Mucosa of rectum (tissue), 2 donors: Measurements from ENCODE around the gene CXXC5.
"Not testable (repeated sequence)": the region's sequence is repeated elsewhere in the genome, so short reads cannot be mapped to it uniquely, and the experiment has no call there.

Experiments used
- H3K27ac ChIP-seq, 2 donors: one replicate each; pipeline ENCODE4 v1.7.0; 2013; ENCODE audit warnings: inconsistent platforms in 2 of 2, low read depth in 2 of 2, low read length in 2 of 2
- H3K27me3 ChIP-seq, 2 donors: one replicate each; pipeline ENCODE4 v1.7.0; 2013; ENCODE audit warnings: low read length in 2 of 2; ENCODE audit not compliant: control insufficient read depth in 2 of 2, insufficient read depth in 2 of 2
- H3K36me3 ChIP-seq, 2 donors: one replicate each; pipeline ENCODE4 v1.7.0; 2013; ENCODE audit warnings: low read length in 2 of 2; ENCODE audit not compliant: control insufficient read depth in 2 of 2, insufficient read depth in 2 of 2
- H3K4me1 ChIP-seq, 2 donors: one replicate each; pipeline ENCODE4 v1.7.0; 2013; ENCODE audit warnings: low read length in 2 of 2, mild to moderate bottlenecking in 1 of 2; ENCODE audit not compliant: control insufficient read depth in 2 of 2, insufficient read depth in 2 of 2
- H3K4me3 ChIP-seq, 2 donors: one replicate each; pipeline ENCODE4 v1.7.0; 2013; ENCODE audit warnings: low read length in 2 of 2
- H3K9ac ChIP-seq, 2 donors: one replicate each; pipeline ENCODE4 v1.7.0; 2013; ENCODE audit warnings: low read length in 2 of 2, low read depth in 1 of 2, mild to moderate bottlenecking in 1 of 2
- H3K9me3 ChIP-seq, 2 donors: one replicate each; pipeline ENCODE4 v1.7.0; 2013; ENCODE audit warnings: low read length in 2 of 2; ENCODE audit not compliant: control insufficient read depth in 2 of 2
- donor health status: healthy.
- donor health status: Normal muscosa, but diverticular disease.

CXXC5 gene

GRCh38 chr5:139727615-139728014, 79.5 kb downstream of the CXXC5 start:
- H3K27me3 ChIP-seq, H3K9ac ChIP-seq, H3K4me1 ChIP-seq, H3K27ac ChIP-seq, H3K36me3 ChIP-seq, H3K9me3 ChIP-seq, H3K4me3 ChIP-seq: not testable (repeated sequence)

DNA sequence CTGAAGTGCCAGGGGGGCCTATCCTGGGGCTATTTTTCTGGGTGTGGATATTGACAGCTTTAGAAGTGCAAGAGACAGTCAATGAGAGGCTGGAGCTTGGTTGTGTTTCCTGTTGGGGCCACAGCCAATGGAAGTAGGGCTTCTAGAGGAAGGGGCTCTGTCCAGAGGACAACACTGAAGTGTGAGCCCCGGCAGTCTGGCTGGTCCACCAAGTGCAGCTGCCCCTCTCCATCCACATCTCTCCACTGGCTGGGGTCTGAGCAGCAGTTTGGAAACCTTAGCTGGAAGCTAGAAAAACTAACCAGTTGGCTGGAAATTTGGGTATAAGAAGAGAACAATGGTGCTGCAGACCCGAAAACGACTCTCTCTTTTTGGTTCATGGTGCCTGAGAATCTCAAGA, 83.1 kb downstream of the CXXC5 start:
- no peak overlapping the region for H3K4me3 ChIP-seq
- peaks cover 0 to 10% of the 10 kb centered on the region in 2 donors for H3K4me1 ChIP-seq
- H3K27me3 ChIP-seq: no peaks in the 10 kb centered on the region
- H3K9me3 ChIP-seq: no peaks in the 10 kb centered on the region
- H3K27ac ChIP-seq: no peak overlapping the region
- H3K36me3 ChIP-seq: no peaks in the 10 kb centered on the region
- H3K9ac ChIP-seq: no peak overlapping the region

- Histone ChIP-seq H3K36me3 (no peaks in the 10 kb centered on the region), H3K4me3 (no peak overlapping the region), H3K9ac (no peak overlapping the region), H3K9me3 (no peaks in the 10 kb centered on the region), H3K27me3 (no peaks in the 10 kb centered on the region), H3K27ac (no peak overlapping the region), H3K4me1 (peaks cover 0 to 10% of the 10 kb centered on the region in 2 donors)
These were observed 83.9 kb downstream of the CXXC5 start for GRCh38 chr5:139732019-139732418.

DNA sequence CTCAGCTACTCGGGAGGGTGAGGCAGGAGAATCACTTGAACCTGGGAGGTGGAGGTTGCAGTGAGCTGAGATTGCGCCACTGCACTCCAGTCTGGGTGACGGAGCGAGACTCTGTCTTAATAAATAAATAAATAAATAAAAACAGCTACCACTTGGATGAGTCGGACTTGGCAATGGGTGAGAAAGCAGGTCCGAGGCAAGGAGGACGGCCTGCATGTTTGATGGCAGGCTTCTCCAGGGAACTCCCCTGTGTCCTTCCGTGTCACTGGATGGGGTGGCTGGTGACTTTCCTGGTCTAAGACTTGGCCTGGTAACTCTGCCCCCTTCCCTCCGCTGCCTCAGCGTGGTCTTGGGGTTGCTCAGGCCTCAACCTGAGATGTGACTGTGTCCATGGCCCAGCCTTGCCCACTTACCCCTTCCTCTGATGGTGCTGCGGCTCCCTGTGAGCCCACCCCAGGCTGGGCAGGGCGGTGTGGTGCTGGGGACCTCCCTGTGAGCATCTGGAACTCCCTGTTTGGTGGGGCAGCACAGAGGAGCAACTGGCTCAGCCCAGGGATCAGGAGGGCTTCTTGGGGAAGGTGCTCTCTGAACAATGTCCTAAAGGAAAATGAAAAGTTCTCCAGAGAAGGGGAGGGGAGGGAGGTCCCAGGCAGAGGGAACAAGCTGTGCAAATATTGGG, 85.0 kb downstream of the CXXC5 start:
- Histone ChIP-seq H3K9ac (no peak overlapping the region), H3K4me3 (no peak overlapping the region), H3K27me3 (no peaks in the 10 kb centered on the region), H3K27ac (no peak overlapping the region), H3K36me3 (no peaks in the 10 kb centered on the region), H3K4me1 (peaks cover 0 to 10% of the 10 kb centered on the region in 2 donors), H3K9me3 (no peaks in the 10 kb centered on the region)
